SK-N-SH (cell line): ENCODE results near the gene DNMBP. TPM values are rescaled to one million over a fixed set of nuclear protein-coding genes. Genes with fewer than 3 reads are reported as not detected.

Experiments used
- CTCF ChIA-PET: fragments of 300-600, 350-600 bp; formaldehyde crosslinking; extraction: SDS; loops from one replicate; lab custom pipeline; 2021; lab: Yijun Ruan, JAX
- POLR2A ChIA-PET: fragments of 350-600 bp; sonication (Branson Sonifier 250); formaldehyde crosslinking; extraction: SDS; loops from one replicate; lab custom pipeline; 2020; ENCODE audit warnings: antibody characterized with exemption, inconsistent platforms; lab: Yijun Ruan, JAX
- DNase-seq: peaks from one replicate; pipeline ENCODE4 v3.0.0; 2012
- H2AFZ ChIP-seq: fragments of 200-600 bp; sonication (generic); 2 replicates; pipeline ENCODE4 v1.8.1; 2016; ENCODE audit warnings: antibody characterized with exemption, mild to moderate bottlenecking, low read depth
- H3F3A ChIP-seq: fragments of 200-600 bp; sonication (generic); replicated peaks from 2 replicates; pipeline ENCODE3; 2016; ENCODE audit warnings: antibody characterized with exemption, mild to moderate bottlenecking; ENCODE audit not compliant: insufficient read depth
- H3K27ac ChIP-seq, 2 experiments: fragments of 200-500 bp in 1 of 2; fragments of 200-600 bp in 1 of 2; sonication (Bioruptor generic) in 1 of 2; sonication (generic), shearing (Covaris generic) in 1 of 2; 2 replicates each; pipeline versions ENCODE4 v1.5.1 to v1.6.1; 2014 to 2016; ENCODE audit warnings: low read depth in 2 of 2, inconsistent platforms in 1 of 2, low read length in 1 of 2, mild to moderate bottlenecking in 1 of 2, mixed read lengths in 1 of 2
- H3K27me3 ChIP-seq: fragments of 200-600 bp; sonication (generic), shearing (Covaris generic); 2 replicates; pipeline ENCODE4 v1.6.1; 2016; ENCODE audit warnings: mixed run types; ENCODE audit not compliant: insufficient read depth
- H3K36me3 ChIP-seq, 2 experiments: fragments of 200-500 bp in 1 of 2; fragments of 200-600 bp in 1 of 2; sonication (Bioruptor generic) in 1 of 2; sonication (generic) in 1 of 2; replicated peaks in 1 of 2; 2 replicates each; pipeline versions ENCODE3 to v1.5.1; 2014 to 2016; ENCODE audit warnings: low read length in 1 of 2, mild to moderate bottlenecking in 1 of 2; ENCODE audit not compliant: insufficient read depth in 2 of 2, control insufficient read depth in 1 of 2
- H3K4me1 ChIP-seq, 2 experiments: fragments of 200-500 bp in 1 of 2; fragments of 200-600 bp in 1 of 2; sonication (Bioruptor generic) in 1 of 2; sonication (generic), shearing (Covaris generic) in 1 of 2; 2 replicates each; pipeline versions ENCODE4 v1.5.1 to v1.6.1; 2014 to 2016; ENCODE audit warnings: low read depth in 1 of 2, low read length in 1 of 2, mixed run types in 1 of 2; ENCODE audit not compliant: insufficient read depth in 2 of 2, control insufficient read depth in 1 of 2
- H3K4me2 ChIP-seq: fragments of 200-600 bp; sonication (generic), shearing (Covaris generic); 2 replicates; pipeline ENCODE4 v1.6.1; 2017; ENCODE audit warnings: mixed run types
- H3K4me3 ChIP-seq, 2 experiments: fragments of 200-500 bp in 1 of 2; fragments of 200-600 bp in 1 of 2; sonication (Bioruptor generic) in 1 of 2; sonication (generic), shearing (Covaris generic) in 1 of 2; 2 replicates each; pipeline versions ENCODE4 v1.5.1 to v1.8.1; 2014 to 2016; ENCODE audit warnings: low read depth in 2 of 2, inconsistent platforms in 1 of 2, low read length in 1 of 2, mild to moderate bottlenecking in 1 of 2, mixed read lengths in 1 of 2, moderate library complexity in 1 of 2
- H3K79me2 ChIP-seq: fragments of 200-600 bp; sonication (generic); 2 replicates; pipeline ENCODE4 v1.8.1; 2017; ENCODE audit warnings: mild to moderate bottlenecking; ENCODE audit not compliant: insufficient read depth
- H3K9ac ChIP-seq: fragments of 200-600 bp; sonication (generic); 2 replicates; pipeline ENCODE4 v1.6.1; 2017; ENCODE audit warnings: mixed run types
- H3K9me2 ChIP-seq: fragments of 200-600 bp; sonication (generic); 2 replicates; pipeline ENCODE4 v1.6.1; 2017; ENCODE audit warnings: mixed run types
- H3K9me3 ChIP-seq: fragments of 200-600 bp; sonication (generic); 2 replicates; pipeline ENCODE4 v1.6.1; 2017; ENCODE audit warnings: mixed run types, mild to moderate bottlenecking, moderate library complexity
- H4K20me1 ChIP-seq: fragments of 200-600 bp; sonication (generic); 2 replicates; pipeline ENCODE4 v1.6.1; 2017; ENCODE audit warnings: mild to moderate bottlenecking, mixed run types; ENCODE audit not compliant: insufficient read depth
- GABPA ChIP-seq: IDR thresholded peaks from 2 replicates; pipeline ENCODE4 v1.4.0; 2012; ENCODE audit warnings: low read depth, mild to moderate bottlenecking
- GATA2 ChIP-seq: sonication (generic); formaldehyde crosslinking; IDR thresholded peaks from 2 replicates; pipeline ENCODE4 v1.5.0; 2020; ENCODE audit warnings: mild to moderate bottlenecking, missing genetic modification reagents
- MXI1 ChIP-seq: IDR thresholded peaks from 2 replicates; pipeline ENCODE4 v1.6.1; 2012; ENCODE audit warnings: mild to moderate bottlenecking, low read depth, low read length, improper control_type of control experiment
- NRF1 ChIP-seq: IDR thresholded peaks from 2 replicates; pipeline ENCODE4 v1.6.1; 2012; ENCODE audit warnings: low read depth, mild to moderate bottlenecking, low read length
- RXRA ChIP-seq: IDR thresholded peaks from 2 replicates; pipeline ENCODE4 v1.4.0; 2012; ENCODE audit warnings: low read depth, mild to moderate bottlenecking, borderline replicate concordance
- ZBTB33 ChIP-seq: IDR thresholded peaks from 2 replicates; pipeline ENCODE4 v1.4.0; 2012; ENCODE audit warnings: low read depth, borderline replicate concordance
- WGBS: methylation state at CpG from one replicate; pipeline ENCODE4 v1.1.6; 2017; ENCODE audit warnings: low lambda C conversion rate; 5-methylcytosine and 5-hydroxymethylcytosine counted together
- polyA plus RNA-seq, 3 experiments: library from polyadenylated mRNA; depleted of rRNA; stranded (reverse); fragments of >200 nt; gene quantifications; 2 replicates each; pipeline ENCODE4 v1.2.3, GENCODE V29; 2012

Gene DNMBP
- polyA plus RNA-seq, 1 of the 3 experiments (the other 2 are of a cell fraction), result 40.2 TPM

- DNase-seq, result no peak
- TF ChIP-seq GABPA (no peak), RXRA (no peak), GATA2 (CRISPR knock-in tag) (no peak), ZBTB33 (no peak), NRF1 (no peak)
- Histone ChIP-seq H4K20me1 (peaks cover 70% of the 10 kb centered on the region), H3K4me1 (peaks cover 2 to 37% of the 10 kb centered on the region in 2 experiments), H3K9me3 (no peaks in the 10 kb centered on the region), H3K9ac (no peak overlapping the region), H3K27ac (peak overlapping the region in 1 of 2 experiments; percentile 83; a peak in 1 of 4 replicates), H3K36me3 (peaks cover 3 to 59% of the 10 kb centered on the region in 2 experiments), H3K79me2 (peaks cover 100% of the 10 kb centered on the region), H3F3A (peaks cover 33% of the 10 kb centered on the region), H2AFZ (no peak overlapping the region), H3K4me3 (no peak overlapping the region), H3K4me2 (no peak overlapping the region), H3K9me2 (no peaks in the 10 kb centered on the region), H3K27me3 (no peaks in the 10 kb centered on the region)
- POLR2A ChIA-PET, result interaction anchor here (0.6 kb wide), 1 partner anchor 134 kb away, joined by 3 read pairs; no protein-coding TSS in a partner anchor
- WGBS, result 94% methylated on average over 8 of the region's 8 CpGs
- CTCF ChIA-PET, result interaction anchor here (1.3 to 8.5 kb wide), 3 partner anchors 10 to 154 kb away, joined by 4 to 64 read pairs (median 4); partner anchors contain the start of gene DNMBP
These were observed 10.2 kb downstream of the DNMBP start for GRCh38 chr10:99999319-100000108.

- Histone ChIP-seq H3K27ac (peak overlapping the region in 1 of 2 experiments; percentile 83; a peak in 1 of 4 replicates), H3K27me3 (no peaks in the 10 kb centered on the region), H4K20me1 (peaks cover 76% of the 10 kb centered on the region), H3K4me1 (peaks cover 4 to 44% of the 10 kb centered on the region in 2 experiments), H3K9ac (no peak overlapping the region), H2AFZ (no peak overlapping the region), H3K36me3 (peaks cover 3 to 59% of the 10 kb centered on the region in 2 experiments), H3K4me3 (no peak overlapping the region), H3K9me3 (no peaks in the 10 kb centered on the region), H3K79me2 (peaks cover 100% of the 10 kb centered on the region), H3F3A (peaks cover 30% of the 10 kb centered on the region), H3K4me2 (no peak overlapping the region), H3K9me2 (no peaks in the 10 kb centered on the region)
- POLR2A ChIA-PET, result interaction anchor here (0.6 kb wide), 1 partner anchor 133 kb away, joined by 3 read pairs; no protein-coding TSS in a partner anchor
- no peak for TF ChIP-seq MXI1
- no peak for TF ChIP-seq NRF1
- CTCF ChIA-PET, result interaction anchor here (1.1 to 8.5 kb wide), 3 partner anchors 11 to 145 kb away, joined by 4 to 64 read pairs (median 5); partner anchors contain the start of gene DNMBP
- DNase-seq, result no peak
- 90% methylated on average over 6 of the region's 6 CpGs for whole genome bisulfite sequencing
These were observed 10.9 kb downstream of the DNMBP start for GRCh38 chr10:99998889-99999288.
